Stimulated activated CD4-positive, alpha-beta T cell treated with anti-CD3 and anti-CD28 coated beads, Interleukin-1b, Interleukin-23, amount 100 ng/mL, for 1 hour (primary cell): ENCODE data around the gene FGF19.

Experiments
- DNase-seq, 2 donors: peaks; one replicate each; pipeline ENCODE4 v3.0.0-alpha.2; 2020; ENCODE audit warnings: low read depth in 2 of 2

The FGF19 gene

GRCh38 chr11:69718147-69718546, 14.3 kb upstream of the FGF19 start:
- DNase-seq = no peak

- DNase-seq = no peak
These were observed 13.3 kb upstream of the FGF19 start for GRCh38 chr11:69716891-69717747.

- no peak for DNase-seq
These were observed 12.3 kb upstream of the FGF19 start for GRCh38 chr11:69716099-69716498.

- DNase-seq = no peak
These were observed 11.6 kb upstream of the FGF19 start for GRCh38 chr11:69715446-69715845.

GRCh38 chr11:69711822-69712801, 8.3 kb upstream of the FGF19 start:
- no peak for DNase-seq

- no peak for DNase-seq
These were observed 5.0 kb upstream of the FGF19 start for GRCh38 chr11:69708736-69709401.

- DNase-seq = no peak
These were observed 3.4 kb upstream of the FGF19 start for GRCh38 chr11:69707176-69707575.

GRCh38 chr11:69705901-69706787, 2.3 kb upstream of the FGF19 start:
- DNase-seq = no peak

GRCh38 chr11:69705351-69705811, 1.6 kb upstream of the FGF19 start:
- DNase-seq = no peak

GRCh38 chr11:69704508-69705253, 859 bp upstream of the FGF19 start:
- DNase-seq = no peak

GRCh38 chr11:69703453-69703767, 412 bp downstream of the FGF19 start:
- DNase-seq = no peak

- no peak for DNase-seq
These were observed 911 bp downstream of the FGF19 start for GRCh38 chr11:69702769-69703452.

- no peak for DNase-seq
These were observed 1.6 kb downstream of the FGF19 start for GRCh38 chr11:69702239-69702691.

- DNase-seq = no peak
These were observed 3.3 kb downstream of the FGF19 start for GRCh38 chr11:69700278-69701140.

- no peak for DNase-seq
These were observed 4.6 kb downstream of the FGF19 start for GRCh38 chr11:69699213-69699612.

- DNase-seq = no peak
These were observed 5.5 kb downstream of the FGF19 start for GRCh38 chr11:69698362-69698761.

GRCh38 chr11:69697861-69698260, 6.0 kb downstream of the FGF19 start:
- no peak for DNase-seq

GRCh38 chr11:69697469-69697843, 6.4 kb downstream of the FGF19 start:
- no peak for DNase-seq
